WTC11 (cell line): ENCODE results near the gene ZBTB32. TPM values are rescaled to one million over a fixed set of nuclear protein-coding genes. Genes with fewer than 3 reads are reported as not detected.

Experiments used
- ATAC-seq: fragments of 200-7000 bp; cut with Tn5 transposase; 2 replicates; pipeline ENCODE4 v1.10.0; 2021; ENCODE audit warnings: mild to moderate bottlenecking, moderate library complexity
- CTCF ChIA-PET: fragments of 300-600 bp; sonication (Branson Sonifier 250); formaldehyde crosslinking; loops from one replicate; lab custom pipeline; 2021; ENCODE audit warnings: antibody characterized with exemption; lab: Charles Lee
- POLR2A ChIA-PET: fragments of 350-600 bp; sonication (Branson Sonifier 250); formaldehyde crosslinking; loops from one replicate; lab custom pipeline; 2021; ENCODE audit warnings: antibody characterized with exemption; lab: Charles Lee
- DNase-seq: peaks from one replicate; pipeline ENCODE4 v3.0.0; 2021; ENCODE audit warnings: low spot score
- H3K27ac Mint-ChIP-seq: 2 replicates; pipeline ENCODE4 v1.8.0; 2021; ENCODE audit warnings: mixed read lengths
- H3K27me3 Mint-ChIP-seq: 2 replicates; pipeline ENCODE4 v1.8.0; 2021; ENCODE audit warnings: low read depth, mild to moderate bottlenecking, moderate library complexity, mixed read lengths
- H3K36me3 Mint-ChIP-seq: 2 replicates; pipeline ENCODE4 v1.8.0; 2021; ENCODE audit warnings: mixed read lengths
- H3K4me1 Mint-ChIP-seq: 2 replicates; pipeline ENCODE4 v1.8.0; 2022; ENCODE audit warnings: mixed read lengths
- H3K4me3 Mint-ChIP-seq: 2 replicates; pipeline ENCODE4 v1.8.0; 2021; ENCODE audit warnings: mild to moderate bottlenecking, moderate library complexity, mixed read lengths
- H3K9me3 Mint-ChIP-seq: 2 replicates; pipeline ENCODE4 v1.8.0; 2021; ENCODE audit warnings: mixed read lengths
- AR ChIP-seq: fragments of 250-450 bp; sonication (Bioruptor Pico); IDR thresholded peaks from 2 replicates; pipeline ENCODE4 v1.9.0; 2021; ENCODE audit warnings: mild to moderate bottlenecking
- ATF1 ChIP-seq: sonication (generic); formaldehyde crosslinking; IDR thresholded peaks from 2 replicates; pipeline ENCODE4 v1.8.1; 2023; ENCODE audit warnings: mild to moderate bottlenecking, moderate library complexity, missing genetic modification reagents
- E2F5 ChIP-seq: sonication (generic); formaldehyde crosslinking; IDR thresholded peaks from 2 replicates; pipeline ENCODE4 v1.8.1; 2022; ENCODE audit warnings: mild to moderate bottlenecking, moderate library complexity, missing genetic modification reagents
- ERG ChIP-seq: fragments of 250-450 bp; sonication (Bioruptor Pico); IDR thresholded peaks from 2 replicates; pipeline ENCODE4 v1.8.0; 2021; ENCODE audit warnings: mild to moderate bottlenecking
- GABPB1 ChIP-seq: sonication (generic); formaldehyde crosslinking; IDR thresholded peaks from 2 replicates; pipeline ENCODE4 v1.8.1; 2023; ENCODE audit warnings: mild to moderate bottlenecking, missing genetic modification reagents
- GRHL2 ChIP-seq: fragments of 250-450 bp; sonication (Bioruptor Pico); IDR thresholded peaks from 2 replicates; pipeline ENCODE4 v1.8.0; 2022; ENCODE audit warnings: mild to moderate bottlenecking, moderate library complexity; ENCODE audit not compliant: insufficient replicate concordance, severe bottlenecking
- JAZF1 ChIP-seq: fragments of 250-450 bp; sonication (Bioruptor Pico); IDR thresholded peaks from 2 replicates; pipeline ENCODE4 v1.9.0; 2021; ENCODE audit warnings: moderate library complexity, mild to moderate bottlenecking, inconsistent platforms
- NFE2L1 ChIP-seq: sonication (generic); formaldehyde crosslinking; IDR thresholded peaks from 2 replicates; pipeline ENCODE4 v1.8.1; 2023; ENCODE audit warnings: missing genetic modification reagents
- NFYB ChIP-seq: sonication (generic); formaldehyde crosslinking; conservative IDR thresholded peaks from 2 replicates; pipeline ENCODE4 v1.8.0; 2022; ENCODE audit warnings: low read depth, missing genetic modification reagents
- ZNF532 ChIP-seq: fragments of 250-450 bp; sonication (Bioruptor Pico); IDR thresholded peaks from 2 replicates; pipeline ENCODE4 v1.9.0; 2021; ENCODE audit warnings: mild to moderate bottlenecking, borderline replicate concordance
- ZNF671 ChIP-seq: fragments of 250-450 bp; sonication (Bioruptor Pico); IDR thresholded peaks from 2 replicates; pipeline ENCODE4 v1.8.0; 2021; ENCODE audit warnings: mild to moderate bottlenecking
- total RNA-seq: library from RNA; stranded (reverse); gene quantifications from 3 replicates; pipeline ENCODE4 v1.2.3, GENCODE V29; 2021
- TF ChIP-seq, protein P1 (sequence below): fragments of 250-450 bp; sonication (Bioruptor Pico); IDR thresholded peaks from 2 replicates; pipeline ENCODE4 v1.9.0; 2021; ENCODE audit warnings: moderate library complexity, mild to moderate bottlenecking, inconsistent platforms, borderline replicate concordance
- TF ChIP-seq, protein P2 (sequence below): sonication (generic); formaldehyde crosslinking; IDR thresholded peaks from 2 replicates; pipeline ENCODE4 v1.8.0; 2022; ENCODE audit warnings: mild to moderate bottlenecking, missing genetic modification reagents

ZBTB32 gene
- total RNA-seq, 1 experiment from 2014 or later: 0.11 TPM

DNA sequence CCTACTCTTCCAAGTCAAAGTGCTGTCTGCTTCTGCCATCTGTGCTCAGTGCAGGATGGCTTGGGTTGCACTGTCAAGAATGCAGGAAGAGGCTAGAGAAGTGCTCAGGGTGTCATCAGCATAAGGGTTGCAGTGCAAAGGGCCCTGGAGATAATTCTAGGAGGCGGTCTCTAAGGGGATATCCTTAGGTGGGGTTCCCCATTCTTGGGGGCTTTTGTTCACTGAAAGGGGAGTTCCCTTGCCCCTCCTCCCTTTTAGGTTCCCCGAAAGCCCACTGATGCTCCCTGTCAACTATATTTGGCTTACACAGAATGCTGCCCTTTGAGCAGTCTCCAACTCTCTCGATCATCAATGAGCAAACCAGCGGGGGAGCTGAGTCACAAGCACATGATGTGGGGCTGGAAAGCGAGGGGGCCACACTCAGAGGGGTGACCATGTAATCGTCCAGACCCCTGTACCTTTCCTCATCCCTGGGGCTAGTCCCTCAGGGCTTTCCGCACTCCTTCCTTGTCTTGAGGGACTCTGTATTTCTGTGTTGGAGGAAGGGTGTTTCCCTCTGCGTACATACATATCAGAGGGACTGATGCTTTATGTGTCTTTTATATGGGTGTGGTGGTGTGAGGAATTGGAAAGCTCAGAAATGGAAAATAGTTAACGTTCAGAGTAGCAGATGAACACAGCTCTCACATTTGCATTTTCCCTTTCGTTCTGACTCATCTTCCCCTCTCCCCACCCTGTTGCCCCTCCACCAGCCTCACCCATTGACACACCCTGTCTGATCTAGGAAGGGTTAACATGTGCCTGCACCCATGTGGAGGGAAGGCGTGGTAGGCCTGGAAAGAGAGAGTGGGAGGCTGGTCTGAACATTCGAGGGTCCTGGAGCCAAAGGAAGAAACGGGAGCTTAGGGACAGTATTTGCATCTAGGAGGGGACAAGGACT, 6.7 kb downstream of the ZBTB32 start:
- no peak for ATAC-seq
- POLR2A ChIA-PET: interaction anchor here (4.0 kb wide), 1 partner anchor 8 kb away, joined by 14 read pairs; the partner anchor contains the start of gene ZBTB32
- Mint-ChIP-seq H3K27ac (peak overlapping the region; percentile 13; the same call in 1 of the 2 replicates), H3K4me3 (no peak overlapping the region), H3K27me3 (peaks cover 16% of the 10 kb centered on the region), H3K9me3 (no peaks in the 10 kb centered on the region), H3K36me3 (no peaks in the 10 kb centered on the region), H3K4me1 (peaks cover 38% of the 10 kb centered on the region)
- TF ChIP-seq NFE2L1 (CRISPR knock-in tag) (no peak), ZNF671 (CRISPR knock-in tag) (no peak), JAZF1 (no peak), AR (CRISPR knock-in tag) (no peak), ERG (CRISPR knock-in tag) (no peak), ZNF532 (CRISPR knock-in tag) (no peak), NFYB (CRISPR knock-in tag) (no peak), E2F5 (CRISPR knock-in tag) (no peak), GABPB1 (no peak), GRHL2 (no peak), ATF1 (CRISPR knock-in tag) (no peak)
- TF ChIP-seq, protein P1, sequence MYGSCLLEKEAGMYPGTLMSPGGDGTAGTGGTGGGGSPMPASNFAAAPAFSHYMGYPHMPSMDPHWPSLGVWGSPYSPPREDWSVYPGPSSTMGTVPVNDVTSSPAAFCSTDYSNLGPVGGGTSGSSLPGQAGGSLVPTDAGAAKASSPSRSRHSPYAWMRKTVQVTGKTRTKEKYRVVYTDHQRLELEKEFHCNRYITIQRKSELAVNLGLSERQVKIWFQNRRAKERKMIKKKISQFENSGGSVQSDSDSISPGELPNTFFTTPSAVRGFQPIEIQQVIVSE (CRISPR knock-in tag): no peak
- TF ChIP-seq, protein P2, sequence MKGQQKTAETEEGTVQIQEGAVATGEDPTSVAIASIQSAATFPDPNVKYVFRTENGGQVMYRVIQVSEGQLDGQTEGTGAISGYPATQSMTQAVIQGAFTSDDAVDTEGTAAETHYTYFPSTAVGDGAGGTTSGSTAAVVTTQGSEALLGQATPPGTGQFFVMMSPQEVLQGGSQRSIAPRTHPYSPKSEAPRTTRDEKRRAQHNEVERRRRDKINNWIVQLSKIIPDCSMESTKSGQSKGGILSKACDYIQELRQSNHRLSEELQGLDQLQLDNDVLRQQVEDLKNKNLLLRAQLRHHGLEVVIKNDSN: no peak
- CTCF ChIA-PET: interaction anchor here (0.5 to 1.4 kb wide), 6 partner anchors 9 to 233 kb away, joined by 3 to 7 read pairs (median 3); no protein-coding TSS in a partner anchor
- no peak for DNase-seq
